ENCODE results near the gene CAPNS2.

CAPNS2 gene

GRCh38 chr16:55574811-55575210, 8.3 kb downstream of the CAPNS2 start:
- no peak for TF ChIP-seq RAD21 (IDR thresholded peaks at IDR 0.05; ENCODE audit: low read depth)
- no peak for TF ChIP-seq EP300 (IDR thresholded peaks at IDR 0.05; ENCODE audit: borderline replicate concordance)
- TF ChIP-seq CEBPB (IDR thresholded peaks at IDR 0.05), result no peak
- no peak for TF ChIP-seq REST (IDR thresholded peaks at IDR 0.05; ENCODE audit: low read depth)
- no peak for TF ChIP-seq USF1 (IDR thresholded peaks at IDR 0.05)
- TF ChIP-seq ZBTB7A (IDR thresholded peaks at IDR 0.05; ENCODE audit: low read depth), result no peak
- TF ChIP-seq TEAD4 (IDR thresholded peaks at IDR 0.05), result no peak
- TF ChIP-seq FOXM1 (IDR thresholded peaks at IDR 0.05; ENCODE audit: borderline replicate concordance, low read depth), result no peak

GRCh38 chr16:55575496-55575895, 9.0 kb downstream of the CAPNS2 start:
- TF ChIP-seq USF1 (IDR thresholded peaks at IDR 0.05) (no peak), YY1 (IDR thresholded peaks at IDR 0.05; ENCODE audit: low read depth) (no peak), NFIC (IDR thresholded peaks at IDR 0.05) (no peak), MAX (IDR thresholded peaks at IDR 0.05) (no peak), FOXM1 (IDR thresholded peaks at IDR 0.05; ENCODE audit: borderline replicate concordance, low read depth) (no peak)

GRCh38 chr16:55576384-55576783, 9.9 kb downstream of the CAPNS2 start:
- TF ChIP-seq MAX (IDR thresholded peaks at IDR 0.05), result no peak
- no peak for TF ChIP-seq FOXM1 (IDR thresholded peaks at IDR 0.05; ENCODE audit: borderline replicate concordance, low read depth)
- no peak for TF ChIP-seq CEBPB (IDR thresholded peaks at IDR 0.05)
- TF ChIP-seq TAF1 (IDR thresholded peaks at IDR 0.05; ENCODE audit: low read depth), result no peak
- no peak for TF ChIP-seq NFIC (IDR thresholded peaks at IDR 0.05)
- no peak for TF ChIP-seq CREB1 (IDR thresholded peaks at IDR 0.05; ENCODE audit: low read depth)
- no peak for TF ChIP-seq ZBTB7A (IDR thresholded peaks at IDR 0.05; ENCODE audit: low read depth)
- no peak for TF ChIP-seq TEAD4 (IDR thresholded peaks at IDR 0.05)
- TF ChIP-seq RAD21 (IDR thresholded peaks at IDR 0.05; ENCODE audit: low read depth), result no peak
- TF ChIP-seq USF1 (IDR thresholded peaks at IDR 0.05), result no peak
- no peak for TF ChIP-seq EGR1 (IDR thresholded peaks at IDR 0.05)
- TF ChIP-seq YY1 (IDR thresholded peaks at IDR 0.05; ENCODE audit: low read depth), result no peak

GRCh38 chr16:55577887-55578286, 11.4 kb downstream of the CAPNS2 start:
- TF ChIP-seq RAD21 (IDR thresholded peaks at IDR 0.05; ENCODE audit: low read depth) (no peak), MAX (IDR thresholded peaks at IDR 0.05) (no peak), REST (IDR thresholded peaks at IDR 0.05; ENCODE audit: low read depth) (no peak), TAF1 (IDR thresholded peaks at IDR 0.05; ENCODE audit: low read depth) (no peak), YY1 (IDR thresholded peaks at IDR 0.05; ENCODE audit: low read depth) (no peak), EP300 (IDR thresholded peaks at IDR 0.05; ENCODE audit: borderline replicate concordance) (no peak), ZBTB7A (IDR thresholded peaks at IDR 0.05; ENCODE audit: low read depth) (no peak), FOXM1 (IDR thresholded peaks at IDR 0.05; ENCODE audit: borderline replicate concordance, low read depth) (no peak), USF1 (IDR thresholded peaks at IDR 0.05) (no peak), EGR1 (IDR thresholded peaks at IDR 0.05) (no peak)

- TF ChIP-seq TCF12 (IDR thresholded peaks at IDR 0.05; ENCODE audit: low read depth), result no peak
- no peak for TF ChIP-seq YY1 (IDR thresholded peaks at IDR 0.05; ENCODE audit: low read depth)
- TF ChIP-seq TEAD4 (IDR thresholded peaks at IDR 0.05), result no peak
- no peak for TF ChIP-seq ZBTB7A (IDR thresholded peaks at IDR 0.05; ENCODE audit: low read depth)
- TF ChIP-seq EP300 (IDR thresholded peaks at IDR 0.05; ENCODE audit: borderline replicate concordance), result no peak
Measured at GRCh38 chr16:55585631-55586030, 19.1 kb downstream of the CAPNS2 start.

- TF ChIP-seq CEBPB (IDR thresholded peaks at IDR 0.05), result no peak
- TF ChIP-seq TEAD4 (IDR thresholded peaks at IDR 0.05), result no peak
- TF ChIP-seq ZBTB7A (IDR thresholded peaks at IDR 0.05; ENCODE audit: low read depth), result no peak
- TF ChIP-seq REST (IDR thresholded peaks at IDR 0.05; ENCODE audit: low read depth), result no peak
- TF ChIP-seq TCF12 (IDR thresholded peaks at IDR 0.05; ENCODE audit: low read depth), result no peak
Measured at GRCh38 chr16:55588799-55589198, 22.3 kb downstream of the CAPNS2 start.
